ENCODE data around the gene FAM78B. TPM values are rescaled to one million over a fixed set of nuclear protein-coding genes. Genes with fewer than 3 reads are reported as not detected.
A peak's percentile ranks its signal among the peaks of the same experiment; 100 is the strongest.

FAM78B gene
- total and polyA plus RNA-seq, 2 of the 8 experiments (the other 6 are each of a cell fraction or from before 2014, with no cell fraction given): 2.3 to 3.6 TPM

- CTCF ChIA-PET (ENCODE audit: partially characterized antibody): interaction anchor here (0.6 kb wide), 1 partner anchor 354 kb away, joined by 4 read pairs; no protein-coding TSS in a partner anchor
- 83% methylated on average over 2 of the region's 3 CpGs; no CpG with 5 or more reads in 1 of the 2 experiments for WGBS, 2 experiments (ENCODE audit: extremely low coverage in 1 of 2, insufficient coverage in 1 of 2, insufficient read length in 1 of 2, insufficient replicate concordance in 2 of 2, low coverage in 1 of 2, low lambda C conversion rate in 2 of 2, missing lambda C conversion rate in 1 of 2)
- no peak overlapping the region for H3K14ac ChIP-seq (ENCODE audit: insufficient read length)
- H3K9ac ChIP-seq (replicated peaks in 1 of 4; ENCODE audit: extremely low read depth in 1 of 4, low read depth in 3 of 4, low read length in 3 of 4): no peak overlapping the region
- no peaks in the 10 kb centered on the region; the same call in 1 of the 2 replicates for H3K23me2 ChIP-seq (ENCODE audit: low read depth, low read length)
- no peak overlapping the region for H3K4me3 ChIP-seq (ENCODE audit: extremely low read depth in 1 of 4, insufficient read depth in 2 of 4, low read depth in 3 of 4, low read length in 4 of 4)
- H2BK15ac ChIP-seq (ENCODE audit: low read length): no peak overlapping the region
- no peak overlapping the region for H3K56ac ChIP-seq (replicated peaks; ENCODE audit: insufficient read length, low read depth, low read length)
- POLR2A ChIA-PET (ENCODE audit: partially characterized antibody): no interaction called here
- H3K23ac ChIP-seq (ENCODE audit: insufficient read length): no peak overlapping the region
- H3K4me1 ChIP-seq (replicated peaks in 1 of 4; ENCODE audit: control insufficient read depth in 3 of 4, insufficient read depth in 4 of 4, low read length in 3 of 4): no peaks in the 10 kb centered on the region
- no peak overlapping the region for H2BK120ac ChIP-seq (replicated peaks; ENCODE audit: low read depth, low read length)
- peaks cover 0 to 2% of the 10 kb centered on the region in 2 experiments for H4K20me1 ChIP-seq (replicated peaks in 1 of 2; ENCODE audit: control insufficient read depth in 1 of 2, insufficient read depth in 2 of 2, low read length in 2 of 2)
- H2BK20ac ChIP-seq (ENCODE audit: low read length): no peak overlapping the region
- TF ChIP-seq SRF (IDR thresholded peaks at IDR 0.05; ENCODE audit: low read depth, low read length): 0 out of 2 replicates have a peak, but pooled peaks have one; percentile 32
- TF ChIP-seq TAF1 (IDR thresholded peaks at IDR 0.05; ENCODE audit: low read depth, low read length): no peak
- TF ChIP-seq BRCA1 (IDR thresholded peaks at IDR 0.05; ENCODE audit: low read depth, low read length): no peak
- no peak for FAIRE-seq
- no peak overlapping the region for H3K27ac ChIP-seq (ENCODE audit: low read depth, low read length)
- no peak overlapping the region for H3K18ac ChIP-seq (ENCODE audit: extremely low read depth, low read length)
- no peak overlapping the region for H3K4me2 ChIP-seq (ENCODE audit: insufficient read depth in 1 of 2, low read depth in 2 of 2, low read length in 2 of 2)
- H2AFZ ChIP-seq (ENCODE audit: low read length): no peak overlapping the region
- H3K9me3 ChIP-seq (ENCODE audit: insufficient read depth in 2 of 2, low read depth in 1 of 2, low read length in 1 of 2): no peaks in the 10 kb centered on the region
- DNase-seq (ENCODE audit: low read depth in 1 of 2, low spot score in 2 of 2): no peak
- H3K79me2 ChIP-seq (ENCODE audit: control insufficient read depth in 1 of 2, insufficient read depth in 2 of 2, low read length in 2 of 2): no peaks in the 10 kb centered on the region
- no peak overlapping the region for H4K91ac ChIP-seq (replicated peaks; ENCODE audit: insufficient read length, low read length)
- no peak overlapping the region for H4K5ac ChIP-seq (ENCODE audit: insufficient read length, low read depth, low read length)
- no peak overlapping the region for H2BK5ac ChIP-seq (ENCODE audit: low read depth, low read length)
- H3K36me3 ChIP-seq (ENCODE audit: control insufficient read depth in 2 of 4, insufficient read depth in 4 of 4, low read length in 3 of 4): no peaks in the 10 kb centered on the region
- H3K79me1 ChIP-seq (ENCODE audit: low read depth, low read length): no peaks in the 10 kb centered on the region
- no peak overlapping the region for H4K8ac ChIP-seq (ENCODE audit: extremely low read depth, insufficient read depth, low read length)
- no peaks in the 10 kb centered on the region for H3K27me3 ChIP-seq (replicated peaks in 1 of 4; ENCODE audit: control insufficient read depth in 3 of 4, extremely low read depth in 1 of 4, insufficient read depth in 3 of 4, low read length in 3 of 4)
- no peak overlapping the region for H2BK12ac ChIP-seq (ENCODE audit: low read depth, low read length)
- no peak overlapping the region for H3K4ac ChIP-seq (replicated peaks; ENCODE audit: insufficient read length, low read depth, low read length)
- H2AK5ac ChIP-seq (ENCODE audit: low read depth, low read length): no peak overlapping the region
These were observed 93.3 kb downstream of the FAM78B start for GRCh38 chr1:166073489-166073888.
